ENCODE results near the gene MAP1B.

MAP1B gene

DNA sequence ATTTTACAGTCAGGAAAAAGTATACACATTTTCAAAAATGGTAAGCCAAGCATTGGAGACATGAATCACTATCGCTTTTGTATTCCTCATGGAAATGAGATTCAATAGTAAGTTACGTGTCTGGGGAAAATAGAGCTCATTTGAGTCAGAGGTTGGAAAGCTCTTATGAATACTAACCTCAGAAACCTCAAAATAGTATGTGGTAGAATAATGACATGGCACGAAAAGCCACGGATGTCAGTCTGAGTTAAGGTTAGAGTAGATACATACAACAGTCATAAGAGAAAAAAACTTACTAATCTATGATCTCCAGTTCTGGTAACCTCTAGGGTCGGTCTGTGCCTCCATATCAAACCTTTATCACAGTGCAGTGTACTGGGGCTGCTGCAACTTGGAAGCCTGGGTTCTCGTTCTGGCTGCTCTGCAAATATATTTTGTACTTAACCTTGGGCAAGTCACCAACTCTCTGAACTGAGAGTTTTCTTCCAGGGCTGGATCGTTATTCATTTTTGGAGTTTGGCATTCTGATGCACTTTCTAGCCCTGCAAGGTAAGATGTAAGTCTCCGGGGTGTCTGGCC is 31.8 kb downstream of the MAP1B start:
- Histone ChIP-seq H3K4me2 (ENCODE audit: insufficient read depth, low read length) (no peak overlapping the region), H3K79me2 (ENCODE audit: insufficient read depth, low read length) (no peaks in the 10 kb centered on the region), H3K9me3 (ENCODE audit: insufficient read depth, low read length, severe bottlenecking) (no peaks in the 10 kb centered on the region), H3K27me3 (ENCODE audit: insufficient read depth, low read length, poor library complexity) (peaks cover 33% of the 10 kb centered on the region), H3K36me3 (ENCODE audit: insufficient read depth, low read length) (no peaks in the 10 kb centered on the region), H3K27ac (ENCODE audit: low read length) (no peak overlapping the region), H4K20me1 (ENCODE audit: insufficient read depth, low read length) (no peaks in the 10 kb centered on the region), H2AFZ (ENCODE audit: low read depth, low read length) (no peak overlapping the region), H3K4me3 (ENCODE audit: low read depth in 1 of 2, low read length in 2 of 2) (no peak overlapping the region), H3K9ac (ENCODE audit: low read depth, low read length) (no peak overlapping the region), H3K4me1 (ENCODE audit: insufficient read depth, low read length) (no peaks in the 10 kb centered on the region)
- ATAC-seq (ENCODE audit: insufficient read depth, low read depth) (peak; percentile 62; the same call in 2 of the 3 replicates), DNase-seq (no peak)
- TF ChIP-seq, protein P1, sequence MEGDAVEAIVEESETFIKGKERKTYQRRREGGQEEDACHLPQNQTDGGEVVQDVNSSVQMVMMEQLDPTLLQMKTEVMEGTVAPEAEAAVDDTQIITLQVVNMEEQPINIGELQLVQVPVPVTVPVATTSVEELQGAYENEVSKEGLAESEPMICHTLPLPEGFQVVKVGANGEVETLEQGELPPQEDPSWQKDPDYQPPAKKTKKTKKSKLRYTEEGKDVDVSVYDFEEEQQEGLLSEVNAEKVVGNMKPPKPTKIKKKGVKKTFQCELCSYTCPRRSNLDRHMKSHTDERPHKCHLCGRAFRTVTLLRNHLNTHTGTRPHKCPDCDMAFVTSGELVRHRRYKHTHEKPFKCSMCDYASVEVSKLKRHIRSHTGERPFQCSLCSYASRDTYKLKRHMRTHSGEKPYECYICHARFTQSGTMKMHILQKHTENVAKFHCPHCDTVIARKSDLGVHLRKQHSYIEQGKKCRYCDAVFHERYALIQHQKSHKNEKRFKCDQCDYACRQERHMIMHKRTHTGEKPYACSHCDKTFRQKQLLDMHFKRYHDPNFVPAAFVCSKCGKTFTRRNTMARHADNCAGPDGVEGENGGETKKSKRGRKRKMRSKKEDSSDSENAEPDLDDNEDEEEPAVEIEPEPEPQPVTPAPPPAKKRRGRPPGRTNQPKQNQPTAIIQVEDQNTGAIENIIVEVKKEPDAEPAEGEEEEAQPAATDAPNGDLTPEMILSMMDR (IDR thresholded peaks at IDR 0.05; ENCODE audit: borderline replicate concordance, extremely low read depth, low read length, poor library complexity, severe bottlenecking), result no peak
- no peak for TF ChIP-seq EZH2 (IDR thresholded peaks at IDR 0.05; ENCODE audit: borderline replicate concordance, low read depth, low read length, severe bottlenecking)

DNA sequence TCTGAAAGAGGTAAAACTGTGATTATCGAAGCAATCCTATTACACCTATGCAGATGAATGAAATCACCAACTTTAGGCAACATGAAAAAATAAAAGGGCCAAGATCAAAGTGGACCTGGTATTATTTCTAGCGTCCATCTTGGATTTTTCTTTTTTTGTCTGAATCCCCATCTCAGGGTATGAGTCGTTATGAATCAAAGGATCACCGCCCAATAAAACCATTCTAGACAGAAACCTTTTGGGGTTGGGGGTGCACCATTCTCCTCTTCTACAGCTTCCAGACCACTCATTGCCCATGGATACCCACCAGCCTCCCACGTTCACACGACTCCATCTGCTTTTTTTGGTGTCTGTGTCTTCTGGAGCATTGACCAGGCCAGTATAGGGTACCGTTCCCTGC is 33.4 kb downstream of the MAP1B start:
- Histone ChIP-seq H3K4me3 (ENCODE audit: low read depth in 1 of 2, low read length in 2 of 2) (no peak overlapping the region), H3K27me3 (ENCODE audit: insufficient read depth, low read length, poor library complexity) (peaks cover 30% of the 10 kb centered on the region), H3K4me2 (ENCODE audit: insufficient read depth, low read length) (no peak overlapping the region), H3K36me3 (ENCODE audit: insufficient read depth, low read length) (no peaks in the 10 kb centered on the region), H3K27ac (ENCODE audit: low read length) (no peak overlapping the region), H2AFZ (ENCODE audit: low read depth, low read length) (no peak overlapping the region), H4K20me1 (ENCODE audit: insufficient read depth, low read length) (no peaks in the 10 kb centered on the region), H3K79me2 (ENCODE audit: insufficient read depth, low read length) (no peaks in the 10 kb centered on the region), H3K9me3 (ENCODE audit: insufficient read depth, low read length, severe bottlenecking) (no peaks in the 10 kb centered on the region), H3K9ac (ENCODE audit: low read depth, low read length) (no peak overlapping the region), H3K4me1 (ENCODE audit: insufficient read depth, low read length) (no peaks in the 10 kb centered on the region)
- DNase-seq (no peak), ATAC-seq (ENCODE audit: insufficient read depth, low read depth) (no peak)
- TF ChIP-seq, protein P1 (IDR thresholded peaks at IDR 0.05; ENCODE audit: borderline replicate concordance, extremely low read depth, low read length, poor library complexity, severe bottlenecking), result no peak
- no peak for TF ChIP-seq EZH2 (IDR thresholded peaks at IDR 0.05; ENCODE audit: borderline replicate concordance, low read depth, low read length, severe bottlenecking)

DNA sequence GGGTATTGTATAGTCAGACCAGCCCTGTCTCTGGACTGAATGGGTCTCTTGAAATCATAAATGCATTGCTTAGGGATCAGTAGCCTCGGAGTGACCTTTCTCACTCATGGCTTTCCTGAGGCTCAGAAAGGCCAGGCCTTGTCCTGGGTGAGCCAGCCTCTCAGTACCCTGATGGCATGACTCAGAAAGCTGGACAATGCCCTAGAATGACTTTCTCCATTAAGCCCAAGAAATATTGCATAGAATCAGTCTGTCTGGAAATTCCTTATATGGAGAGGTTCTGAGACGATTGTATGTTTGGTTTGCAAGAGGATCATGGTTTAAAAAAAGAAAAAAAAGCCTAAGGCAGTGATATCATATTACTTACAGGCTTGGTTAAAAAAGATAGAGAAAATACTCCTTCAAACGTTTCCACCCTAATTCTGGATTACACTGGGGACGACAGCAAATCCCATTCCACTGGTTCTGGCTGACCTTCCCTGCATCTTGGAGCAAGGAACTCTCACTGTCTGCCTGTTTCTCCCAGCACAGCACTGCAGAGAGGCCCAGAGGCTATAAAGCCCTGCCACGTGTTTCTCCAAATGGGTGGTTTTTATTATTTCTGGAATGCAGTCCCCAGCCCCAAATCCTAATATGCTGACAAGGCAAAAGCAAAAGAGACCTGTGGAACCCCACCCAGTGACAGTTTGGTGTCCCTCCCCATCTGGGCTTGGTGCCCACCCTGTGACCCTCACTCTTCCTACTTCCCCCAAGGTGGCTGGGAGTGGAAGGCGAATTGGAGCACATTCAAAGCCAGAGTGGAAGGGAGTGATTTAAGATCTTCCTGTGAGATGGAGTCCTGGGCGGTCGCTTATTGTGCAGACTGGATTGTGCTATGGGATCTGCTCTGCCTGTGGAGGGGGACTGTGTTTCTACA is 34.4 kb downstream of the MAP1B start:
- ATAC-seq (ENCODE audit: insufficient read depth, low read depth), result no peak
- H3K27ac ChIP-seq (ENCODE audit: low read length), result no peak overlapping the region
- peaks cover 24% of the 10 kb centered on the region for H3K27me3 ChIP-seq (ENCODE audit: insufficient read depth, low read length, poor library complexity)
- no peak overlapping the region for H3K4me2 ChIP-seq (ENCODE audit: insufficient read depth, low read length)
- TF ChIP-seq EZH2 (IDR thresholded peaks at IDR 0.05; ENCODE audit: borderline replicate concordance, low read depth, low read length, severe bottlenecking), result no peak
- TF ChIP-seq, protein P1 (IDR thresholded peaks at IDR 0.05; ENCODE audit: borderline replicate concordance, extremely low read depth, low read length, poor library complexity, severe bottlenecking), result no peak
- H2AFZ ChIP-seq (ENCODE audit: low read depth, low read length), result no peak overlapping the region
- H3K4me1 ChIP-seq (ENCODE audit: insufficient read depth, low read length), result no peaks in the 10 kb centered on the region
- H3K36me3 ChIP-seq (ENCODE audit: insufficient read depth, low read length), result no peaks in the 10 kb centered on the region
- H4K20me1 ChIP-seq (ENCODE audit: insufficient read depth, low read length), result no peaks in the 10 kb centered on the region
- no peak overlapping the region for H3K4me3 ChIP-seq (ENCODE audit: low read depth in 1 of 2, low read length in 2 of 2)
- H3K9ac ChIP-seq (ENCODE audit: low read depth, low read length), result no peak overlapping the region
- no peaks in the 10 kb centered on the region for H3K9me3 ChIP-seq (ENCODE audit: insufficient read depth, low read length, severe bottlenecking)
- no peak for DNase-seq
- no peaks in the 10 kb centered on the region for H3K79me2 ChIP-seq (ENCODE audit: insufficient read depth, low read length)
